ENCODE measurements around the gene BORA.
"Not testable (repeated sequence)": the region's sequence is repeated elsewhere in the genome, so short reads cannot be mapped to it uniquely, and the experiment has no call there.

The BORA gene

GRCh38 chr13:72727417-72728289, at the start of gene BORA, which contains the start of gene MZT1:
TSS of gene BORA (plus strand) at chr13:72727923. CDS start at chr13:72728941, 1,018 bp downstream.
TSS of gene MZT1 (minus strand) at chr13:72727629. CDS start at chr13:72727602, 27 bp downstream.
- peak; percentile 97 for DNase-seq

- no peak for DNase-seq
These were observed 49.4 kb upstream of the BORA start for GRCh38 chr13:72678312-72678711.

GRCh38 chr13:72680353-72680752, 47.4 kb upstream of the BORA start:
- no peak for DNase-seq

DNA sequence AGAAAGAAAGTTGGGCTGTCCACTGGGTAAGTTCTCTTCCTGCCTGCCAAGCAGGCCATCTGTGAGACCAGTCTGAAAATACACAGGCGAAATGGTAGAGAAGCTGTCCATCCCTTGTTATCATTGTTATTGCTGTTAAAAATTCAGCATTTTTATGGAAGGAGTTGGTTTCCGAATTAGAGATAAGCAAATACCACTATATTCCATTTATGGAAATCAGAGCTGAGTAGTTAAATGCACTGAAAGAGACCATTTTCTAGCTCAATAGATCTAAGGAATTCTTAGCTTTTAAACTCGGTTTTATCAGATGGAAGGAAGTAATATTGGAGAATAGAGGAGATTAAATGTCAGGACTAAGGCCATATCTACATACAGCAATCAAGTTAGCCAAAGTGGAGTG, 41.0 kb upstream of the BORA start:
- no peak for DNase-seq

GRCh38 chr13:72689181-72689696, 38.5 kb upstream of the BORA start:
- no peak for DNase-seq

GRCh38 chr13:72692884-72693514, 34.7 kb upstream of the BORA start:
- DNase-seq = no peak

DNA sequence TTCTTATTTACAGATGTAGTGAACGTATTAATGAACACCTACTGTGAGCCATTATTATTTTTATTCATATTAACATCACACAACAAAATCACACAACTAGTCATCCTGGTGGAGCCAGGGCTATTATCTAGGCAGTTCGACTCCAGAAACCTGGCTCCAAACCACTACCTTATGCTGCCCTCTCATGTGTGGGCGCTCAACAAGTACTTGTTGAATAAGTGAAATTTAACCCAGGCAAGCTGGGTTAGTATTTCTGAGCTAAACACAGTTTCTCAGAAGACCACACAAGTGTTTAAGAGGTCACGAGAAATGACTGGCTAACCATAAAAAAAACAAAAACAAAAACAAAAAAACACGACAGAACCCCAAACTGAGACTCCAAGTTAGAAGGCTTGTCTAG, 33.9 kb upstream of the BORA start:
- DNase-seq = no peak

- DNase-seq = no peak
These were observed 33.4 kb upstream of the BORA start for GRCh38 chr13:72694314-72694713.

- peak; percentile 18 for DNase-seq
These were observed 31.1 kb upstream of the BORA start for GRCh38 chr13:72696579-72696978.

DNA sequence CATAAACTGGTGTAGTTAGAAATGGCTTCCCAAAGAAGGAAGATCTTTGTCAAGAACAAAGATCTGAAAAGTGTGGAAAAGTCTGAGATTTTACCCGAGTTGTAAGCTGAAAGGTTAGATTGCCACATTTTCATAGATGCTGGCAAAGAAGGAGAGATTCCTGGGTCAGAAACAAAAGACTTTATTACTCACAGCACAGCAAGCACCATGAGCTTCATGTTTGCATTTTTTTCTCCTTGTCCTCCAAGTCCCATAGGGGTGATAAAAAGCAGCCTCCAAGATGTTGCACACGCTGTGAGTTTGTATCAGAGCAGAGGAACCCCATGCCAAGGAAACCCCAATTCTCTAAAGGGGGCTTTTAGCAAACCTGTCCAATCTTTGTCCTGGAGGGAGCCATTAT, 29.6 kb upstream of the BORA start:
- no peak for DNase-seq

DNA sequence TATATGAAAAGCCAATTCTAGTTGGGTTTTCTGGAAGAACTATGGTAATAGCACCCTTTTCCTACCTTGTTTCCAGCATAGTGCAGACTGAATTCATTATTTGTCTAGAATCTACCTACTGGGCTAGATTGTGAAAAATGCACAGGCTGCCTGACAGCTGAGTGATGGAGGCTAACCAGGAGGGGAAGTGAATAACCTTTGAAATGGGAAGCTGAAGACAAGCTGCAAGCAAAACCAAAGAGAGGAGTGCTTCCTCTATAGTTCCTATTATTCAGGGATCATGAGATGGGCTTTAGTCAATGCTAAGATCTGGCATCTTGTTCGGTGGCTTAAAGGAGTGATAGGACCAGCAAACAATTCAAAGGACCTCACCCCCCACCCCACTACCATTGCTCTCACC, 27.2 kb upstream of the BORA start:
- no peak for DNase-seq

- DNase-seq = no peak
These were observed 10.9 kb upstream of the BORA start for GRCh38 chr13:72716776-72717175.

DNA sequence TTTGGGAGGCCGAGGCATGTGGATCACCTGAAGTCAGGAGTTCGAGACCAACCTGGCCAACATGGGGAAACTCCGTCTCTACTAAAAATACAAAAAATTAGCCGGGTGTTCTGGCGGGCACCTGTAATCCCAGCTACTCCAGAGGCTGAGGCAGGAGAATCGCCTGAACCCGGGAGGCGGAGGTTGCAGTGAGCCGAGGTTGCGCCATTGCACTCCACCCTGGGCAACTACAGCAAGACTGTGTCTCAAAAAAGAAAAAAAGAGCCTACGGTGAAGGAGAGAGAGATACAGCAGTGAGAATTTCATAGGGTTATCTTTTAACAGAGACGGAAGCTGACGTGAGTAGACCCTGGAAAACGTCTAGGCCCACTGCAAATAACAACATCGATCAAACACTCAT, 1.5 kb upstream of the BORA start:
- DNase-seq = not testable (repeated sequence)

GRCh38 chr13:72726726-72727416, 852 bp upstream of the BORA start:
- DNase-seq = peak; percentile 60

GRCh38 chr13:72728290-72728605, 525 bp downstream of the BORA start:
- DNase-seq = no peak

DNA sequence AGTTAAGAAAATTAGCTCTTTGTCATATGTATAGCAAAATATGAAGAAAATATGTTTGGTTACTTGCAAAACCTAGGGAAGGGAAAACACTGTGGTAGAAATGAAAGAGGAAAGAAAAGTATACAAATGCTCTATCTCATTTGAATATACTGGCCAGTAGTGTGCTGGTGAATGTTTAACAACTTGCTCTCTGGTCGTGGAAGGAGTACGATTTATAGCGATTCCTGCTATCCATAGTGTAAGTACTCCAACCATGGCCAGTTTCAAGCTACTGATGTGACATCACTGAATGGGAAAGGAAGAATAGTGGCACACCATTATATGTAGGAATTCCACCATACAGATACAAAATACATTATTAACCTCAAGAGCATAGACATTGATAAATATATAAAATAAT, 9.3 kb downstream of the BORA start:
- DNase-seq = no peak

GRCh38 chr13:72740015-72740414, 12.3 kb downstream of the BORA start:
- no peak for DNase-seq

DNA sequence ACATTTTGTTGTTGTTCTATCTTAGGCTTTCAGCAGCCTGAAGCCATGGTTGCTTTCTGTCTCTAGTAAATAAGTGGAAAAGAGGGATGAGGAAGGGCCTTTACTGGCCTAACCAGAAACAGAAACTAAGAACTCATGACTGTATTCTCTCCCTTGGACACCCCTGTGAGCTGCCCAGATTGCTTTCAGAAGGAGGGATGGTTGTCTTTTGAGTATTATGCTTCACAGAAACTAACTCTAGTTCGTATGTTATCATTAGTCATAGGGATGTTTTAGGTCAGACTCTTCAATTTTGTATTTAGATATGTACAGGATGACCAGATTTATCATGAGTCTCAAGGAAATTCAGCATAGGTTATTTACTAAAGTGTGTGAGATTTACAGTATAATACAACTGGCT, 17.5 kb downstream of the BORA start:
- DNase-seq = no peak

DNA sequence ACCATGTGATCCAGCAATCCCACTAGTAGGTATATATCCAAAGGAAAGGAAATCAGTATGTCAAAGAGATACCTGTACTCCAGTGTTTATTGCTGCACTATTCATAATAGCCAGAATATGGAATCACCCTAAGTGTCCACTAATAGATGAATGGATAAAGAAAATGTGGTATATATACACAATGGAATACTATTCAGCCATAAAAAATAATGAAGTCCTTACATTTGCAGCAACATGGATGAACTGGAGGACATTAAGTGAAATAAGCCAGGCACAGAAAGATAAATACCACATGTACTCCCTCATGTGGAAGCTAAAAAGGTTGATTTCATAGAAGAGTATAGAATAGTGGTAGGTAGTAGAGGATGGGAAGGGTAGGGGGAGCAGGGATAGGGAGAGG, 23.5 kb downstream of the BORA start:
- no peak for DNase-seq

DNA sequence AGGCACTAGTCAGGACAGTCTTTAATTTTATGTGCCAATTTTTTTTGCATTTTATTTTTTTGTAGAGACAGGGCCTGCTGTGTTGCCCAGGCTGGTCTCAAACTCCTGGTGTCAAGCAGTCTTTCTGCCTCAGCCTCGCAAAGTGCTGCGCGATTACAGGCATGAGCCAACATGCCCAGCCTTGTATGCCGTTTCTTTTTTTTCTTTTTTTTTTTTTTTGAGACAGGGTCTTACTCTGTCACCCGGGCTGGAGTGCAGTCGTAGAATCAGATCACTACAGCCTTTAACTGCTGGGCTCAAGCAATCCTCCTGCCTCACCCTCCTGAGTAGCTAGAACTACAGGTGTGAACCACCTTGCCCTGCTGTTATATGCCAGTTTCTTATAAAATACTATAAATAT, 26.4 kb downstream of the BORA start:
- no peak for DNase-seq

DNA sequence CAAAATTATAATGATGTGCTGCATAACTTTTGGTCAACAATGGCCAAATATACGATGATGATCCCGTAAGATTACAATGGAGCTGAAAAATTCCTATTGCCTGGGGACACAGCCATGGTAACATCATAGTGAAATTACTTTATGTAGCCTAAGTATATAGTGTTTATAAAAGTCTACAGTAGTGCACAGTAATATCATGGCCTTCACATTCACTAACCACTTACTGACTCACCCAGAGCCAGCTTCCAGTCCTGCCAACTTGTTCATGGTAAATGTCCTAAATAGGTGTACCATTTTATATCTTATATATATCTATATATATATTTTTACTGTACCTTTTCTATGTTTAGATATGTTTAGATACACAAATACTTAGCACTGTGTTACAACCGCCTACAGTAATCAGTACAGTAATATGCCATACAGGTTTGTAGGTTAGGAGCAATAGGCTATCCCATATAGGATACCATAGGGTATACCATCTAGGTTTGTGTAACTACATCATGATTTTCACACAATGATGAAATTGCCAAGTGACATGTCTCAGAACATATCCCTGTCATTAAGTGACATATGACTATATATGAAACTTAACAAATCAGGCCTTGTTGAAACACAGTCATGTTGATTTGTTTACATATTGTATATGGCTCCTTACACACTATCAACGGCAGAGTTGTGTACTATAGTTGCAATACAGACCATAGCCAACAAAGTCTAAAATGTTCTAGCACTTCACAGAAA, 30.2 kb downstream of the BORA start:
- no peak for DNase-seq

- no peak for DNase-seq
These were observed 32.5 kb downstream of the BORA start for GRCh38 chr13:72760189-72760588.

GRCh38 chr13:72763411-72763810, 35.7 kb downstream of the BORA start:
- no peak for DNase-seq

All from NCI-H345 (cell line).